Non-pigmented ciliary epithelial cell (primary cell): ENCODE data around the gene DPH7.
"Not testable (repeated sequence)": the region's sequence is repeated elsewhere in the genome, so short reads cannot be mapped to it uniquely, and the experiment has no call there.

Experiments
- DNase-seq: peaks from one replicate; pipeline ENCODE4 v3.0.0-alpha.2; 2010; ENCODE audit warnings: low read depth

DPH7 gene

GRCh38 chr9:137580209-137580953, 1.7 kb upstream of the DPH7 start:
- no peak for DNase-seq

GRCh38 chr9:137579259-137579604, 507 bp upstream of the DPH7 start:
- DNase-seq = no peak

- DNase-seq = no peak
Measured at GRCh38 chr9:137575716-137576411, 2.9 kb downstream of the DPH7 start.

- DNase-seq = no peak
Measured at GRCh38 chr9:137575364-137575715, 3.4 kb downstream of the DPH7 start.

- DNase-seq = no peak
Measured at GRCh38 chr9:137574192-137574591, 4.5 kb downstream of the DPH7 start.

GRCh38 chr9:137570566-137570965, 8.2 kb downstream of the DPH7 start:
- no peak for DNase-seq

- no peak for DNase-seq
Measured at GRCh38 chr9:137569609-137570203, 9.0 kb downstream of the DPH7 start.

- not testable (repeated sequence) for DNase-seq
Measured at GRCh38 chr9:137568445-137568844, 10.3 kb downstream of the DPH7 start.

GRCh38 chr9:137564817-137565411, 13.8 kb downstream of the DPH7 start:
- no peak for DNase-seq

GRCh38 chr9:137564134-137564533, 14.6 kb downstream of the DPH7 start:
- DNase-seq = no peak

- no peak for DNase-seq
Measured at GRCh38 chr9:137558127-137558526, 20.6 kb downstream of the DPH7 start.

- DNase-seq = no peak
Measured at GRCh38 chr9:137556069-137556838, 22.5 kb downstream of the DPH7 start.

GRCh38 chr9:137555179-137555578, 23.5 kb downstream of the DPH7 start:
- DNase-seq = no peak

GRCh38 chr9:137554349-137554748, 24.4 kb downstream of the DPH7 start:
- DNase-seq = no peak

- not testable (repeated sequence) for DNase-seq
Measured at GRCh38 chr9:137553654-137554053, 25.1 kb downstream of the DPH7 start.

- DNase-seq = no peak
Measured at GRCh38 chr9:137552022-137552768, 26.5 kb downstream of the DPH7 start.

GRCh38 chr9:137551264-137552021, 27.3 kb downstream of the DPH7 start, which contains the start of gene MRPL41:
Gene MRPL41 (plus strand): TSS chr9:137551879. CDS start chr9:137552082, 203 bp downstream.
- DNase-seq = no peak

- DNase-seq = not testable (repeated sequence)
Measured at GRCh38 chr9:137550958-137551263, 27.8 kb downstream of the DPH7 start.

GRCh38 chr9:137550231-137550621, 28.5 kb downstream of the DPH7 start, which contains the start of gene PNPLA7:
Gene PNPLA7 (minus strand): TSS chr9:137550402. CDS start chr9:137550197, 205 bp downstream.
- no peak for DNase-seq

GRCh38 chr9:137547687-137548543, 30.8 kb downstream of the DPH7 start:
- DNase-seq = no peak
